Stimulated activated CD4-positive, alpha-beta T cell treated with anti-CD3 and anti-CD28 coated beads, Interleukin-12 subunit alpha, Interleukin-12 subunit beta, amount 100 ng/mL, for 48 hours (primary cell): ENCODE results near the gene ADCY3.
"Not testable (repeated sequence)": the region's sequence is repeated elsewhere in the genome, so short reads cannot be mapped to it uniquely, and the experiment has no call there.

Source experiments
- DNase-seq, 3 donors: peaks; one replicate each; pipeline ENCODE4 v3.0.0-alpha.2; 2020; ENCODE audit warnings: low read depth in 2 of 3, low spot score in 1 of 3

Gene ADCY3

DNA sequence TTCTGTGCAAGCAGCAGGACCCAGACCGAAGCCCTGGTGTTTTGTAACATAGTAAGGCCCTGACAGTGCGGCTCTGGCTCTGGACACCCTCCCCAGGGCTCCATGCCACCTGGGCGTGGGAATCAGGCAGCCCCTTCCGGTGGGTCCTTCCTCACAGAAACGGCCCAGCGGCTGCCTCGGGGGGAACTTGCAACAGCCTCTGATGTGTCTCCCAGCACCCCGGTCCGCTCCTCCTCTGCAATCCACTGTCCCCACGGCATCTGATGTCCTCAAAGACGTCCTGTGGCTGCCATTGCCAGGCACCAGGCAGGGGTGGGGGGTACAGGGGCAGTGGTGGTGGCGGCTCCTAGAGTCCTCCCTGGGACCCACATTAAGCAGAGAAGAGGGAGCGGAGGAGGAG, 68.0 kb downstream of the ADCY3 start:
- no peak for DNase-seq

DNA sequence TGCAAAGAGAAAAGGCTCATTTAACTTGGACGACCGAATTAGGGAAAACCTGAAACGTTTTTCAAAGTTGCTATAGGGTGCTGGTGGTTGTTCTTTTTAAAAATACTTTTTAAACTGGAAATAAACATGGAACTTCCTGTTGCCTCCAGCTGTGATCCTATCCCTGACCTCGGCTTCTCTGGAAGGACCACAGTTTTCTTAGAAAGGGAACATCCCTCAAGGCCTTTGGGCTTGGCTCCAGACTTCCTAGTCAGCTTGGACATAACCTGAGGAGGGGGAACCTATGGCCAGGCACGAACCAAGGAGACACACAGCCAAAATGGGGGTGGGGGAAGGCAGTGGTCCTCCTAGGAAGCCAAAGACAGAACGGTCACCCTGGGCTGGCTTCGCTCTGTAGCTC, 69.1 kb downstream of the ADCY3 start:
- DNase-seq, result no peak

DNA sequence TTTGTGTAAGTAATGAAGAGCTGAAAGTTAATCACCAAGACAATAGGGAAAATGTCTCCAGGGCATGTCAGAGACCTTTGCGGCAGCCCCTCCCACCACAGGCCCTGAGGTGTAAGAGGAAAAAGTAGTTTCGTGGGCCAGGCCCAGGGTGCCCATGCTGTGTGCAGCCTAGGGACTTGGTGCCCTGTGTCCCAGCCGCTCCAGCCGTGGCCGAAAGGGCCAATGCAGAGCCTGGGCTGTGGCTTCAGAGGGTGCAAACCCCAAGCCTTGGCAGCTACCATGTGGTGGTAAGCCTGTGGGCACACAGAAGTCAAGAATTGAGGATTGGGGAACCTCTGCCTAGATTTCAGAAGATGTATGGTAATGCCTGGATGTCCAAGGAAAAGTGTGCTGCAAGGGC, 74.3 kb downstream of the ADCY3 start:
- DNase-seq, result no peak

DNA sequence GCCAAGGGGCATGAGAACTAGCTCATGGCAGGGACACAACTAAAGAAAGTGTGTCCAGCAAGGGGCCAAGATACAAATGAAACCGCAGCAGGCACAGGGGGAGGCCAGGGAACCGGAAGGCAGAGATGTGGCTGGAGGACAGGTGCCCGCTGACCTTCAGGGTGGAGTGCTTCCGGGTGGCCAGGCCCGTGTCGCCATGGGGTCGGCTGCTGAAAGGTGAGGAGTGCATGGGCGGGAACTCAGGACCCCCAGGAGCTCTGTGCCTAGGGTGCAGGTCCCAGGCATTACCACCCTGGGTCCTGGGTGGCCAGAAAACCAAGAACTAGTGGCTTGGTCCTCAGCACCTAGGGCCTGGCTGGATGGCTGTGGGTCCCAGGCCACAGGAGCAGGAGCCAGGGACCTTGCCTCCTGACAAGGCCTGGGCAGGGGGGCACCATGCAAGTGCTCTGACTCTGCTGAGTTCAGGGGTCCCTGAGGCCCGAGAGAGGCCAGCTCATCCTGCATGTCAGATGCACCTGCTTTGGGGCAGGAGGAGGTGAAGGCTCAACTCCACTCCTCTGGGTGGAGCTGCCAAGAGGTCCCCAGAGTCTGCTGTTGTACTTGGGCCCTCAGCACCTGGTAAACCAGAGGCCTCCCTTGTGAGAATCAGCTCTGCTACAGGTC, 75.9 kb downstream of the ADCY3 start:
- no peak for DNase-seq

DNA sequence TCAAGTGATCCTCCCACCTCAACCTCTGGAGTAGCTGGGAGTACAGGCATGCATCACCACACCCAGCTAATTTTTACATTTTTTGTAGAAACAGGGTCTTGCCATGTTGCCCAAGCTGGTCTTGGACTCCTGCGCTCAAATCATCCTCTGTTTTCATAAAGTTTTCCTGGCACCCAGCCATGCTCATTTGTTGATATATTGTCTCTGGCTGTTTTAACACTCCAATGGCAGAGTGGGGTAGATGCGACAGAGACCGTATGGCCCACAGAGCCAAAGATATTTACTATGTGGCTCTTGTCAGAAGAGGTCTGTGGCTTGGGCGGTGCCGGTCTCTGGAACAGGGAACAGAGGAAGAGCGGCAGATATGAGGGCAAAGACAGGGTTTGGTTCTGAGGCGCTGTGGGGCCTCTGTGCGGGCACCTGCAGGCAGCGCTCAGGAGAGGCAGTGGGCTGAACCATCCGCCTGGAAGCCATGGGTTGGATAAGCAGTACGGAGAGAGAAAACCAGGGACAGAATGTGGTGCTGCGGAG, 76.6 kb downstream of the ADCY3 start:
- DNase-seq, result no peak

DNA sequence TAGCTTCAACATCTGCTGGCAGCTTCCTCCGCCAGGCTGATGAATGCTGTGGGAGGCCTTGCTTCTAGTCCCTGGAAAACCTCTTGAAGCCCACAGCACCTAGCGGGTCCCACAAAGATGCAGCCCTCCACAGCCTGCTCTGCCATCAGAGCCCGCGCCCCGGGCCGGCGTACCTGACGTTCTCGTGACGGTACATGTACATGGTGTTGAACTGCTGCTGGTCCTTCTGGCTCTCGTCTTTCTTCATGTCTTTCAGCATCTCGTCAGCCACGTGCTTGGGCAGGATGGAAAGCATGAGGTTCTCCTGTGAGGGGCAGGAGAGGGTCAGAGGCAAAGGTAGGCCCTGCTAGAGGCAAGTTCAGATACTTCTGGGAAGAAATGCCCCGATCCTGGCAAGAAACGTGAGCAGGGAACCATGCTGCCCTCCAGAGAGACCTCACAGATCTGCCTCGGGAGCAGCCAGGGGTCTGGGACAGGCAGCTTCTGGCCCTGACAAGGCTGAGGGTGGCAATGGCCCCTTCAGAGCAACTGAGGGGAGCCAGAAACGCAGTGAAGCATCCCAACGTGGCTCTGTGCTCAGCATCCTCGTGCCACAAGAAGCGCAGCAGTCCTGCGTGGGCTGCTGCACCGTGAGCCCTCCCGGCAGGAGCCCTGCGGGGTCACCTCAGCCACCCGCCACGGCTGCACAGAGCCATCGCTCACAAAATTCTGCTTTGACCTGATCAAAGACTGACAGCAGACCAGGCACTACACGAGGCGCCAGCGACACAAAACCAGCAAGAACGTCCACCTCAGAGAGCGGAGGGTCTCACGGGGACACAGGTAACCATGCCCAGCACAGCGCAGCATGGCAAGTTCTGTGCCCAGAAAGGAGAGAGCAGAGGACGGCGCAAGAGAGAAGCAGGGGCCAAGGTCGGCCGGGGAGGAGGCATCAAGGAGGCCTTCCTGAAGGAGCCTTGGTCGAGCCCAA, 77.7 kb downstream of the ADCY3 start:
- DNase-seq, result no peak

DNA sequence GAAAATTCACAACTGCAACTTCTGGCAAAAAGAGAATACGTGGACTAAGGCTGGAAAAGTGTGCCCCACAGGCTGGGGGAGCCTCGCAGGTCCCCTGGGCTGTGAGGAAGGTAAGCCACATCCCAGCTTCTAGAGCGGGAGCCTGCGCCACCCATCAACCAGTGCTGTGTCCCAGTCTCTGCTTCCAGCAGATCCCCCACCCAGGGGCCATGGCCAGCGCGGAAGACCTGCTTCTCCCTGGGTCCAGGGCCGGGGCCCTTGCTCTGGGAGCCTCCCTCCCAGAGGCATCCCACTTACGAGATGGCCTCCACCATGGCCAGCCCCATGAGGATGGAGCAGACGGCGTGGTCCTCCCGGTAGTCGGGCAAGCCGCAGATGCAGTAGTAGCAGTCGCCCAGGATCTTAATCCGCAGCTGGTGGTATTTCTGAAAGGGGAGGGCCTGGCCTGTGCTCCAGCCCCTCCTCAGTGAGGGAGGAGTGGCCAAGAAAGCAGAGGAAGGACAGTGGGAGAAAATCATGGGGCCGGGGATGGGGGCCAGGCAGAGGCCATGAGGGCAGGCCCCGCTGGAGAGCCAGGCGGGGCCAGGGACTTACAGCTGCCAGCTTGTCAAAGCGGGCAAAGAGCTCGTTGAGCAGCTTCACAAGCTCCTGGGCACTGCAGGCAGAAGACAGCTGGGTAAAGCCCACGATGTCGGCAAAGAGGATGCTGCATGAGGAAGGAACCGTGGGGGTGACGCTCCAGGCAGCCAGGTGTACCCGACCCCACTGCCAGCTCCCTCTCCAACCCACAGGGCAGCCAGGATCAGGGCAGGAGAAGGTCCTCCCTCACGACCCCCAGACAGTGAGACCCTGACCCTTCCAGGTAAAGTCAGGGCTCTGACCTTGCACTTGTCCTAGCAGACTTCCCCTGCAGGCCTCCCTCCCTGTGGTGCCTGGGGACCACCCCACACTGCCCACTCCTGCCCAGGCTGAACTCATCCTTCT, 78.8 kb downstream of the ADCY3 start:
- no peak for DNase-seq

DNA sequence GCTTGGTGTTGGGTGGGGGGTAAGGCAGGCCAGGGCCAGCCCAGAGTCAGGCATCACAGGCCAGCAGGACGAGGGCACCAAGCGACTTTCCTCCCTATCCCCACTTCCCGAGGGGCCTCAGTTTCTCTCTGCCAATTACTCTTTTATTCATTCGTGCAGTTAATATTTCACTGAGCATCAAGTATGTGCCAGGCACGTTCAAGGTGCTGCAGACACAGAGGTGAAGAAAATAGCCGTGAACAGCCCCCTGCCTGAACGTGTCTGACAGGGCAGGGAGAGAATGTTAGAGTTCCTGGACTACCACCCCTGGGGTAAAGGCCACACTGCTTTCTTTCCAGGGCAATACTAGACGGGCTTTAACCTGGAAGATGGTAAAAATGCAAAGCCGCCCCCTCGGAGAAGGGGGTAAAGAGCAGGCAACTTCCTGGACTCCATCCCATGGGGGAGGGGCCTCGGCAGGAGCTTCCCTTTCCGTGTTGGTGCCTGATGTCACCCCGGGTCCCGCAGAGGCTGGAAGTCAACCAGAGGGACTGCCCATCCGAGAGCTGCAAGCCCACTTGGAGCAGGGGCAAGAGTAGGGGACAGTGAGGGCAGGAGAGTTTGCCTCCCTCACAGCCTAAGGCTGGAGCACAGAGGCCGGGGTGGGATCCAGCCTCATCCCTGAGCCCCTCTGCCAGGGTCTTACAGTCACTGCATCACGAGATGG, 79.7 kb downstream of the ADCY3 start:
- no peak for DNase-seq

DNA sequence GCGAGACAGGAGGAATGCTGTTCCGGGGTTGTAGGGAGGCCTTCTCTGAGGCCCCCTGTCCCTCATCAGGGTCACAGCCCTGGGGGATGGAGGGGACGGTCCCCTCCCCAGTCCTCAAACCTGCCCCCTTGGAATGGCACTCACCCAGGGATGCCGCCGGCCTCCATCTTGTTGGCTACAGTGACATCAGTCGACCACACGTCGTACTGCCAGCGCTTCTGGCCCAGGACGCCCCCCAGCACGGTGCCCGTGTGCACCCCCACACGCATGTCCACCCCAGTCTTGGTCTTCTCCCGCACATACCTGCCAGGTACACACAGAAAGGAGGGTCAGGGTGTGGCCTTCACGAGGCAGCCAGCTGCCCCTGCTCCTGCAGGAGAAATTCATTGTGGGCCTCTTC, 80.3 kb downstream of the ADCY3 start:
- DNase-seq, result no peak

DNA sequence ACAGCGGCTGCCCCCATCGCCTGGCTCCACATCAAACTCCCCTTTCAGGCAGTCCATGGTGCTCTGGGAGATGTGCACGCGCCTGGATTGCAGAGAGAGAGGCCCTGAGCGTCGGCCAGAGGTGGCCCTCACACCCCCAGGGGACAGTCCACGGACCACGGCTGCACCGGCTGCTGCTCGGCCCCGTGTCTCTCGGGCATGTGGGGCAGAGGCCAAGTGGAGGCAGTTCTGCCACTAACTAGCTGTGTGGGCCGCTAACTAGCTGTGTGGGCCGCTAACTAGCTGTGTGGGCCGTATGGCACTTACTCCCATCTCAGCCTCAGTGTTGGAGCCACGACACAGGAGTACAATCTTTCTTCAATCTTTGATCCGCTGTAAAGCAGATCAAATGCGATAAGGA, 81.5 kb downstream of the ADCY3 start:
- DNase-seq, result no peak

DNA sequence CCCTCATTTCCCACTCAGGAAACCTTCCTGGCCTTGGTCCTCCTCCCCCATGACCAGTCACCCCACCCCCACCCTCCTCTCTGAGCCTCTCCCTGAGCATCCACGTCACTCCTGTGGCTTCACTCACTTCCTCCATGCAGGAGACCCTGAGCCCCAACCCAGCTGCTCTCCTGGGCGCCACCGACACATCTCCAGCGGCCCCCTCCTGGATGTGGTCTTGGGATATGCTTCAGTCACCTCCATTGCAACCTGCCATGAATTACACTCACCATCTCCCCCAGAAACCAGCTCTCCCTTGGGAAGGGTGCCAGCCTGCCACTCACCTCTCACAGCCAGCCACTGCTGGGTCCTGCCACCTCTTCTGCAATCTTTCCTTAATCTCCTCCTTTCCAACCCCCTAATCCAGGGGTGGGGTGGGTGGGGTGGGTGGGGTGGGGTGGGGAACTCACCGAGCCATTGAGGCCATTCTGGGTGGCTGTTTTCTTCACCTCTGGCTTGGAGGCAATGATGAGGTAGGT, 82.0 kb downstream of the ADCY3 start:
- no peak for DNase-seq

DNA sequence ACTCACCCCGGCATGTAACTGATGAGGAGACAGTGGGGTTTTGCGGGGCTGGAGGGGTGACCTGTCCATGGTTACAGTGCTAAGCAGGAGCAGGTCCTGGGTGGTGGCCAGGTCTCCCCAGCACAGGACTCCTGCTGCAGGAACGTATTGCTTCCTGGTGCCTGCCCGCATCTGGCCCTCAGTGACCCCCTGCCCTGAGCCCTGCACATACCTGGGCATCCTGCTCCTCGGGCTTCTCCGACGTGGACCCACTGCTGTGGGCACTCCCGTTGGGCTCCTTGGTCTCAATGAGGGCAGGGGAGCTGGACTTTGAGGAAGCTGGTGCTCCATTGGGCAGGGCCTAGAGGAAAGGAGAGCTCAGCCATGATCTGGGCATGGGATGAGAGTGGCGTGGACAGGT, 83.3 kb downstream of the ADCY3 start:
- DNase-seq, result no peak

DNA sequence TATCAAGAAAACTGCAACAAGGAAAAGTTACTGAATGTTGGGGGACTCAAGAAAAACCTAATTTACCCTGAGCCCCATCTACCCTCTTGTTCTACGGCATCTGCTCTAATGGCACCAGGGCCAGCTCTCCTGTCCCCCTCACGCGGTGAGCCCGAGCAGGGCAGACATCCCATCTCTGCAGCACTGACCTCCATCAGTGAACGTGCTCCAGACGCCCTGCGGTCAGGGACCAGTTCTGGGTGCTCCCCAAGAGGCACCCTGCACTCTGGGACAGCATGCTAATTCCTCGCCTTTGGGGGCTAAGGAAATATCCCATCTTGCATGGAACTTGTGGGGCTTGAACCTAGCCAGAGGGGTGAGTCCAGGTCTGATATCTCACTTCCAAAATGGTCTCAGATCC, 83.8 kb downstream of the ADCY3 start:
- no peak for DNase-seq

DNA sequence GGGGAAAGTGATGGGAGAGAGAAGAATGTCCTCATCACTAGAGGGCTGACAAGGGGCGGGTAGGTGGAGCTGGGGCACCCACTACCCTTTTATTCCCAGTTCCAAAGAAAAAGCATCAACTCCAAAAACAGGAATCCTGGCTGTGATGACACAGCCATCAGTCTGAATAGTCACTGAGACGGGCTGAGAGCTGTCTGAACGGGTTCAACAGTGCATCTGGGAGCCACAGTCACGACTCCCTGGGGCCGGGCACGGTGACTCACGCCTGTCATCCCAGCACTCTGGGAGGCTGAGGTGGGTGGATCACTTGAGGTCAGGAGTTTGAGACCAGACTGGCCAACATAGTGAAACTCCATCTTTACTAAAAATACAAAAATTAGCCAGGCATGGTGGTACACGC, 84.6 kb downstream of the ADCY3 start:
- DNase-seq, result not testable (repeated sequence)

DNA sequence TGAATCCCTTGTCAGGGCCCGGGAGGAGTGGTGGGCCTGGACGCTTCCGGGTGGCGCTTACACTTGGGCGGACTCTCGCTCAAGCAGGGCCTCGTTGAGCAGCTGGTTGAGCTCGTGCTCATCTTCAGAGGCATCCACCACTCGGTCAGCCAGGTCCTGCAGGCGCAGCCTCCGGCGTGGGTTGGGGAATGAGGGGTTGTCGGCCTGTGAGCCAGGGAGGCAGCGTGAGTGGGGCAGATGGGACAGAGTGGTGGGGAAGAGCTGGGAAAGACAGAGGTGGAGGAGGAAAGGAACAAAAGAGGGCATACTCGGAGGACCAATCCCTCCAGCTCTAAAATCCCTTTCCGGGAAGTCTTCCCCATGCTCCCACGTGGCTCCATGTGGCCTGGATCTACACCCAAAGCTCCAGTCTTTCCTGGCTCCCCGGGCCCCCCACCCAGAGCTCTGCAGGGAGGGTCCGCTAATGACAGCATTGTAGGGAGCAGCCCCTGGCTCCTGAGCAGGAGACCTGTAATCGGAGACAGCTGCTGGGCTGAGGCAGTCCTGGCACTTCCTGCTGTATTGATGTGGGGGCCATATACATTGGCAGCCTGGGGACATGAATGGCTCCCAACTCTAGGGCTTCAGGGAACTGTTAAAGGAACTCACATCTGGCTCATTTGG, 85.2 kb downstream of the ADCY3 start:
- no peak for DNase-seq

DNA sequence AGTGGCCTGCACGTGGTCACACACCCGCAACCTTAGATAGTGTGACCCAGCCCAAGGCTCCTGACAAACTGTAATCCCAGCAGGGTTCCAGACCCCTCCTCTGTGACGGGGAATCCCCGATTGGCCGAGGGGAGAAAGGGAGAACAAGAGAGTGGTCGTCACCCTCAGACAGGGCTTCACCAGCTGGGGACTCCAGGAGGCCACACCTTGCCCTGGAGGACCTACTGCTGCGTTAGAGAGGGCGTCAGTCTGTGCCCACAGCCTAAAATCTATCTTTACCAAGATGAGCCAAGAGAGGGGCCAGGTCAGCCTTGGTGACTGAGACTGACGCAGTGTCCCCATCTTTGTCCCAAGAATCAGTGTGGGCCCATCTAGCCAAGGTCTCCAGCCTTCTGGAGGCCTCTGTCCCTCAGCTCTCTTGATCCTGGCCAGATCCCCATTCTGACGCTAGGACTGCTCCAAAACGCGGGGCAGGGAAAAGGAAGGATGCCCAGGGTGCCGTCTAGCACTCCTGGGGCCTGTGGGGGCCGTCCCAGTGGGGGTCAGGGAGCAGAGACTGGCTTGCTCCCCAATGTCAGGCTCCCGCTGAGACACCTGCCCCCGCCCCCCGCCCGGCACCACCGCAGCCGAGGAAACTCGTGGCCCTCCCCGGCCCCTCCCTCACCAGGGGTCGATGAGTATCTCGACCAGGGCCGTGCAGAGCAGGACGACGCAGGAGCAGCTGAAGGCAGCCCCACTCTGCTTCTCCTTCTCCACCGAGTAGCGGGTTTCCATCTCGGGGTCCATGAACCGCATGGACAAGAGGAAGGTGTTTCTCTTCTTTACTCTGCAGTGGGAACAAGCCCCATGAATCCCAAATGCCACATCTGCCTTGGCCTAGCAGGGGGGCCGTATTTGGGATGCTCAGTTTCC, 86.0 kb downstream of the ADCY3 start:
- DNase-seq, result no peak

DNA sequence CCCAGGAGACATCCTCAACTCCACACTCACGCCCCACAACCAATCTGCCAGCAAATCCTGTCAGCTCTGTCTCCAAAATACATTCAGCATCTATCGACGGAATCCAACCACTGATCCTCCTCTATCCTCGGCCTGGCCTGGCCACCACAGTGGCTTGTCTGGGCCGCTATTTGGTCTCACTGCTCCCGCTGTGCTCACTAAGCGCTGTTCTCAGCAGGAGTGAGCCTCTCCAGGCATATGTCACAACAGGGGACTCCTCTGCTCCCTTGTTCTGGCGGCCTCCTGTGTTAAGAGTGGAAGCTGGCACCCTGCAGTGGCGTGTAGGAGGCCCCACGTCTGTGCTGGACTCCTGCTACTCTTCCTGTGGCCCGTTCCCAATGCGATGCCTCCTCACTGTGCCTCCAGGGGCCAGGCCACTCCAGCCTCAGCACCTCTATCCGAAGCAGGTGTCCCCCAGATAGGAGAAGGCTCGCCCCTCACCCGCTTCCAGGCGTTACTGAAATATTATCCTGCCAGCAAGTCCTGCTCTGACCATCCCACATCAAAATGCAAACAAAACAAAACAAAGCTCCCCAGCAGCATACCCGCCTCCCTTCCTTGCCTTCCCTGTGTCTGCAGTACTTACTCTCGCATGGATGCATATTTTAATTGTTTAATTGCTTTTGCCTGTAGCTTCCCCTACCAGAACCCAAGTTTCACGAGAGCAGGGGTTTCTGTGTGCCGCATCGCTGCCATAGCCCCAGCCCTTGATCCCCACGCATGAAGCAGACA, 86.9 kb downstream of the ADCY3 start:
- DNase-seq, result no peak

DNA sequence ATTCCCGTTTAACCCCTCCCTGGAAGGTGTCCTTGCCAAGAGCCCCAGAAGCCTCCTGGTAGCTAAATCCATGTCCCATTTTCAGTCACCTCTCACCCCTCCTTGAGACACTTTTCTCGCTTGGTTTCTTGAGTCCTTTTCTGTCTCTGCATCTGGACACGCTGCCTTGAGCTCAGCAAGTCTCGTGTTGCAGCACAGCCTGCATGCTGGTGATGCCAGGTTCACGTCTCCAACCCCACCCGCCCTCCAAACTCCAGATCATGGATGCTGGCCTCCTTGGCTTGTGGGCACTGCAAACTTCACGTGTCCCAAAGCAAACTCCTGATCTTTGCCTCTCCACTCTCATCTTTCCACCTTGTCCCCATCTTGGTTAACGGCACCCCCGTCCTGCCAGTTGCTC, 87.5 kb downstream of the ADCY3 start:
- no peak for DNase-seq
